Mucosa of stomach (tissue), 1 donor: ENCODE data around the gene COL13A1.

Experiments used
- H3K27me3 ChIP-seq: one replicate; pipeline ENCODE4 v1.7.0; 2013; ENCODE audit warnings: mild to moderate bottlenecking, low read length; ENCODE audit not compliant: control insufficient read depth, insufficient read depth
- H3K36me3 ChIP-seq: one replicate; pipeline ENCODE4 v1.7.0; 2013; ENCODE audit warnings: low read length; ENCODE audit not compliant: control insufficient read depth, insufficient read depth
- H3K4me1 ChIP-seq: one replicate; pipeline ENCODE4 v1.7.0; 2013; ENCODE audit warnings: mild to moderate bottlenecking, low read length; ENCODE audit not compliant: control insufficient read depth, insufficient read depth
- H3K4me3 ChIP-seq: one replicate; pipeline ENCODE4 v1.7.0; 2013; ENCODE audit warnings: low read length
- H3K9ac ChIP-seq: one replicate; pipeline ENCODE4 v1.7.0; 2013; ENCODE audit warnings: mild to moderate bottlenecking, low read length, moderate library complexity
- H3K9me3 ChIP-seq: one replicate; pipeline ENCODE4 v1.7.0; 2013; ENCODE audit warnings: mild to moderate bottlenecking, low read length, moderate library complexity; ENCODE audit not compliant: control insufficient read depth
- donor health status: Pancreatic carcinoma.

COL13A1 gene

GRCh38 chr10:69840773-69841172 is 39.1 kb downstream of the COL13A1 start:
- no peaks in the 10 kb centered on the region for H3K36me3 ChIP-seq
- H3K4me1 ChIP-seq = peaks cover 4% of the 10 kb centered on the region
- H3K9ac ChIP-seq = no peak overlapping the region
- no peaks in the 10 kb centered on the region for H3K9me3 ChIP-seq
- no peak overlapping the region for H3K4me3 ChIP-seq
- peaks cover 1% of the 10 kb centered on the region for H3K27me3 ChIP-seq

- Histone ChIP-seq H3K27me3 (peaks cover 9% of the 10 kb centered on the region), H3K9me3 (no peaks in the 10 kb centered on the region), H3K9ac (no peak overlapping the region), H3K4me1 (peaks cover 4% of the 10 kb centered on the region), H3K36me3 (no peaks in the 10 kb centered on the region), H3K4me3 (no peak overlapping the region)
These were observed 40.3 kb downstream of the COL13A1 start for GRCh38 chr10:69842020-69842419.

- Histone ChIP-seq H3K27me3 (peaks cover 13% of the 10 kb centered on the region), H3K4me1 (peaks cover 4% of the 10 kb centered on the region), H3K4me3 (no peak overlapping the region), H3K9ac (no peak overlapping the region), H3K36me3 (no peaks in the 10 kb centered on the region), H3K9me3 (no peaks in the 10 kb centered on the region)
These were observed 41.2 kb downstream of the COL13A1 start for GRCh38 chr10:69842882-69843281.

- no peaks in the 10 kb centered on the region for H3K36me3 ChIP-seq
- H3K9me3 ChIP-seq = no peaks in the 10 kb centered on the region
- H3K4me3 ChIP-seq = no peak overlapping the region
- H3K9ac ChIP-seq = no peak overlapping the region
- peaks cover 13% of the 10 kb centered on the region for H3K27me3 ChIP-seq
- peaks cover 4% of the 10 kb centered on the region for H3K4me1 ChIP-seq
These were observed 42.2 kb downstream of the COL13A1 start for GRCh38 chr10:69843923-69844322.

- H3K4me1 ChIP-seq = peaks cover 4% of the 10 kb centered on the region
- H3K4me3 ChIP-seq = no peak overlapping the region
- no peaks in the 10 kb centered on the region for H3K36me3 ChIP-seq
- H3K9me3 ChIP-seq = no peaks in the 10 kb centered on the region
- H3K27me3 ChIP-seq = peaks cover 13% of the 10 kb centered on the region
- no peak overlapping the region for H3K9ac ChIP-seq
These were observed 43.0 kb downstream of the COL13A1 start for GRCh38 chr10:69844698-69845097.

GRCh38 chr10:69845574-69846292 is 44.0 kb downstream of the COL13A1 start:
- Histone ChIP-seq H3K9me3 (no peaks in the 10 kb centered on the region), H3K4me1 (peaks cover 4% of the 10 kb centered on the region), H3K27me3 (peaks cover 13% of the 10 kb centered on the region), H3K9ac (no peak overlapping the region), H3K36me3 (no peaks in the 10 kb centered on the region), H3K4me3 (no peak overlapping the region)

GRCh38 chr10:69846293-69846921 is 44.7 kb downstream of the COL13A1 start:
- peaks cover 13% of the 10 kb centered on the region for H3K27me3 ChIP-seq
- H3K4me1 ChIP-seq = peaks cover 4% of the 10 kb centered on the region
- no peak overlapping the region for H3K4me3 ChIP-seq
- H3K9me3 ChIP-seq = no peaks in the 10 kb centered on the region
- no peaks in the 10 kb centered on the region for H3K36me3 ChIP-seq
- no peak overlapping the region for H3K9ac ChIP-seq

- H3K4me3 ChIP-seq = no peak overlapping the region
- no peaks in the 10 kb centered on the region for H3K36me3 ChIP-seq
- peaks cover 3% of the 10 kb centered on the region for H3K4me1 ChIP-seq
- H3K9ac ChIP-seq = no peak overlapping the region
- H3K9me3 ChIP-seq = no peaks in the 10 kb centered on the region
- peaks cover 13% of the 10 kb centered on the region for H3K27me3 ChIP-seq
These were observed 45.8 kb downstream of the COL13A1 start for GRCh38 chr10:69847458-69847857.

GRCh38 chr10:69847883-69848282 is 46.2 kb downstream of the COL13A1 start:
- Histone ChIP-seq H3K4me1 (no peaks in the 10 kb centered on the region), H3K9me3 (no peaks in the 10 kb centered on the region), H3K36me3 (no peaks in the 10 kb centered on the region), H3K4me3 (no peak overlapping the region), H3K27me3 (peaks cover 13% of the 10 kb centered on the region), H3K9ac (no peak overlapping the region)

GRCh38 chr10:69848454-69848853 is 46.7 kb downstream of the COL13A1 start:
- no peaks in the 10 kb centered on the region for H3K4me1 ChIP-seq
- peaks cover 13% of the 10 kb centered on the region for H3K27me3 ChIP-seq
- no peaks in the 10 kb centered on the region for H3K9me3 ChIP-seq
- no peaks in the 10 kb centered on the region for H3K36me3 ChIP-seq
- no peak overlapping the region for H3K4me3 ChIP-seq
- no peak overlapping the region for H3K9ac ChIP-seq

- Histone ChIP-seq H3K9ac (no peak overlapping the region), H3K36me3 (no peaks in the 10 kb centered on the region), H3K27me3 (peaks cover 13% of the 10 kb centered on the region), H3K4me3 (no peak overlapping the region), H3K9me3 (no peaks in the 10 kb centered on the region), H3K4me1 (peaks cover 4% of the 10 kb centered on the region)
These were observed 48.1 kb downstream of the COL13A1 start for GRCh38 chr10:69849825-69850224.

GRCh38 chr10:69850440-69850839 is 48.7 kb downstream of the COL13A1 start:
- no peak overlapping the region for H3K4me3 ChIP-seq
- peaks cover 7% of the 10 kb centered on the region for H3K4me1 ChIP-seq
- H3K36me3 ChIP-seq = no peaks in the 10 kb centered on the region
- no peak overlapping the region for H3K9ac ChIP-seq
- H3K9me3 ChIP-seq = no peaks in the 10 kb centered on the region
- H3K27me3 ChIP-seq = peaks cover 13% of the 10 kb centered on the region
